Measurements from ENCODE around the gene MT2A. TPM values are rescaled to one million over a fixed set of nuclear protein-coding genes. Genes with fewer than 3 reads are reported as not detected.

Gene MT2A
- total and polyA plus RNA-seq, 2 of the 13 experiments (the other 11 are each of a cell fraction or from before 2014, with no cell fraction given): 135 to 371 TPM

DNA sequence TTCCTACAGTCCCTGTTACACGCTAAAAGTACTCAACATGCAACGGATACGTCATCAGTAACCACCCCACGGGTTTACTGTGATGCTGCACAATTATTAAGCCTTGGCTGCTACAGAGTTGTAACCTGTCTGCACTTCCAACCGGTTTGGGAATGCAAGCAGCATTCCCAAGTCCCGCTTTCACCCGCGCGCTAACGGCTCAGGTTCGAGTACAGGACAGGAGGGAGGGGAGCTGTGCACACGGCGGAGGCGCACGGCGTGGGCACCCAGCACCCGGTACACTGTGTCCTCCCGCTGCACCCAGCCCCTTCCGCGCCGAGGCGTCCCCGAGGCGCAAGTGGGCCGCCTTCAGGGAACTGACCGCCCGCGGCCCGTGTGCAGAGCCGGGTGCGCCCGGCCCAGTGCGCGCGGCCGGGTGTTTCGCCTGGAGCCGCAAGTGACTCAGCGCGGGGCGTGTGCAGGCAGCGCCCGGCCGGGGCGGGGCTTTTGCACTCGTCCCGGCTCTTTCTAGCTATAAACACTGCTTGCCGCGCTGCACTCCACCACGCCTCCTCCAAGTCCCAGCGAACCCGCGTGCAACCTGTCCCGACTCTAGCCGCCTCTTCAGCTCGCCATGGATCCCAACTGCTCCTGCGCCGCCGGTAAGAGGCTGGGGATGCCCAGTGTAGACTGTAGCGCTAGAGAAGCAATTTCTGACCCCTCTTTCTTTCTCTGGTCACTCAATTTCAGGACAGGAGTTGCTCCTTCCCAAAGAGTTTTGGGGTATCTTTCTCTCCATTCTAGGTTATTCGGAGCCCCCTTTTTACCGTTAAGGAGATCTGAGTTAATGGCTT lies at the start of gene MT2A (continued):
- TF ChIP-seq, protein P1, sequence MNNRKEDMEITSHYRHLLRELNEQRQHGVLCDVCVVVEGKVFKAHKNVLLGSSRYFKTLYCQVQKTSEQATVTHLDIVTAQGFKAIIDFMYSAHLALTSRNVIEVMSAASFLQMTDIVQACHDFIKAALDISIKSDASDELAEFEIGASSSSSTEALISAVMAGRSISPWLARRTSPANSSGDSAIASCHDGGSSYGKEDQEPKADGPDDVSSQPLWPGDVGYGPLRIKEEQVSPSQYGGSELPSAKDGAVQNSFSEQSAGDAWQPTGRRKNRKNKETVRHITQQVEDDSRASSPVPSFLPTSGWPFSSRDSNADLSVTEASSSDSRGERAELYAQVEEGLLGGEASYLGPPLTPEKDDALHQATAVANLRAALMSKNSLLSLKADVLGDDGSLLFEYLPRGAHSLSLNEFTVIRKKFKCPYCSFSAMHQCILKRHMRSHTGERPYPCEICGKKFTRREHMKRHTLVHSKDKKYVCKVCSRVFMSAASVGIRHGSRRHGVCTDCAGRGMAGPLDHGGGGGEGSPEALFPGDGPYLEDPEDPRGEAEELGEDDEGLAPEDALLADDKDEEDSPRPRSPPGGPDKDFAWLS (CRISPR knock-in tag; IDR thresholded peaks at IDR 0.05; ENCODE audit: borderline replicate concordance): no peak
- peak; percentile 46 for TF ChIP-seq ZNF816 (CRISPR knock-in tag; IDR thresholded peaks at IDR 0.05; ENCODE audit: borderline replicate concordance)
- TF ChIP-seq ETV6 (CRISPR knock-in tag; conservative IDR thresholded peaks at IDR 0.05): peak; percentile 32; the same call in 1 of the 2 replicates
- TF ChIP-seq, protein P2, sequence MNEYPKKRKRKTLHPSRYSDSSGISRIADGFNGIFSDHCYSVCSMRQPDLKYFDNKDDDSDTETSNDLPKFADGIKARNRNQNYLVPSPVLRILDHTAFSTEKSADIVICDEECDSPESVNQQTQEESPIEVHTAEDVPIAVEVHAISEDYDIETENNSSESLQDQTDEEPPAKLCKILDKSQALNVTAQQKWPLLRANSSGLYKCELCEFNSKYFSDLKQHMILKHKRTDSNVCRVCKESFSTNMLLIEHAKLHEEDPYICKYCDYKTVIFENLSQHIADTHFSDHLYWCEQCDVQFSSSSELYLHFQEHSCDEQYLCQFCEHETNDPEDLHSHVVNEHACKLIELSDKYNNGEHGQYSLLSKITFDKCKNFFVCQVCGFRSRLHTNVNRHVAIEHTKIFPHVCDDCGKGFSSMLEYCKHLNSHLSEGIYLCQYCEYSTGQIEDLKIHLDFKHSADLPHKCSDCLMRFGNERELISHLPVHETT (CRISPR knock-in tag; conservative IDR thresholded peaks at IDR 0.05): 0 out of 2 replicates have a peak, but pooled peaks have one; percentile 54
- peak; percentile 78 for TF ChIP-seq YY1 (IDR thresholded peaks at IDR 0.05; ENCODE audit: insufficient read depth, insufficient replicate concordance, low read depth, low read length)
- no peak for TF ChIP-seq ZSCAN29 (CRISPR knock-in tag; conservative IDR thresholded peaks at IDR 0.05)
- no peak for TF ChIP-seq SETDB1 (CRISPR knock-in tag; IDR thresholded peaks at IDR 0.05; ENCODE audit: borderline replicate concordance)
- peak; percentile 25; the same call in 1 of the 2 replicates for TF ChIP-seq ZNF136 (CRISPR knock-in tag; IDR thresholded peaks at IDR 0.05; ENCODE audit: low read depth)
- no peak; the same call in 1 of the 2 replicates for TF ChIP-seq ZBTB7B (CRISPR knock-in tag; IDR thresholded peaks at IDR 0.05)
- TF ChIP-seq ZNF652 (CRISPR knock-in tag; IDR thresholded peaks at IDR 0.05; ENCODE audit: borderline replicate concordance, low read depth): no peak
- TF ChIP-seq ZBTB2 (CRISPR knock-in tag; IDR thresholded peaks at IDR 0.05; ENCODE audit: low read depth): peak; percentile 41; the same call in 1 of the 2 replicates
- TF ChIP-seq ZNF646 (CRISPR knock-in tag; IDR thresholded peaks at IDR 0.05): 0 out of 2 replicates have a peak, but pooled peaks have one; percentile 20
- TF ChIP-seq, protein P3, sequence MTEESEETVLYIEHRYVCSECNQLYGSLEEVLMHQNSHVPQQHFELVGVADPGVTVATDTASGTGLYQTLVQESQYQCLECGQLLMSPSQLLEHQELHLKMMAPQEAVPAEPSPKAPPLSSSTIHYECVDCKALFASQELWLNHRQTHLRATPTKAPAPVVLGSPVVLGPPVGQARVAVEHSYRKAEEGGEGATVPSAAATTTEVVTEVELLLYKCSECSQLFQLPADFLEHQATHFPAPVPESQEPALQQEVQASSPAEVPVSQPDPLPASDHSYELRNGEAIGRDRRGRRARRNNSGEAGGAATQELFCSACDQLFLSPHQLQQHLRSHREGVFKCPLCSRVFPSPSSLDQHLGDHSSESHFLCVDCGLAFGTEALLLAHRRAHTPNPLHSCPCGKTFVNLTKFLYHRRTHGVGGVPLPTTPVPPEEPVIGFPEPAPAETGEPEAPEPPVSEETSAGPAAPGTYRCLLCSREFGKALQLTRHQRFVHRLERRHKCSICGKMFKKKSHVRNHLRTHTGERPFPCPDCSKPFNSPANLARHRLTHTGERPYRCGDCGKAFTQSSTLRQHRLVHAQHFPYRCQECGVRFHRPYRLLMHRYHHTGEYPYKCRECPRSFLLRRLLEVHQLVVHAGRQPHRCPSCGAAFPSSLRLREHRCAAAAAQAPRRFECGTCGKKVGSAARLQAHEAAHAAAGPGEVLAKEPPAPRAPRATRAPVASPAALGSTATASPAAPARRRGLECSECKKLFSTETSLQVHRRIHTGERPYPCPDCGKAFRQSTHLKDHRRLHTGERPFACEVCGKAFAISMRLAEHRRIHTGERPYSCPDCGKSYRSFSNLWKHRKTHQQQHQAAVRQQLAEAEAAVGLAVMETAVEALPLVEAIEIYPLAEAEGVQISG (CRISPR knock-in tag; IDR thresholded peaks at IDR 0.05): peak; percentile 84
